ENCODE measurements around the gene BAIAP2. TPM values are rescaled to one million over a fixed set of nuclear protein-coding genes. Genes with fewer than 3 reads are reported as not detected.
A peak's percentile ranks its signal among the peaks of the same experiment; 100 is the strongest.
"Not testable (repeated sequence)": the region's sequence is repeated elsewhere in the genome, so short reads cannot be mapped to it uniquely, and the experiment has no call there.

Gene BAIAP2
- total RNA-seq, 8 experiments from 2014 or later: 10.2 to 42.0 (median 28.6) TPM

- Histone ChIP-seq H3K27ac (no peak overlapping the region), H3K4me3 (no peak overlapping the region), H3K4me1 (replicated peaks in 1 of 2) (peaks cover 33 to 43% of the 10 kb centered on the region in 2 donors)
- in situ Hi-C loops (cut with MboI; ENCODE audit: low pct_unique_long_range_greater_than_20kb in 2 of 9, low sequenced_read_pairs in 9 of 9, unreplicated experiment in 9 of 9): loop anchor here in 2 of 9 experiments (25.0 kb wide), 1 partner anchor 88 kb away; the partner anchor contains the start of gene CHMP6 (in 2 of the 2)
- peak in 1 of 8 experiments; percentile 59 for ATAC-seq (replicated peaks in 6 of 8)
- 40 to 100% (median 64%) methylated on average over 1 to 4 of the region's 8 CpGs; no CpG with 5 or more reads in 6 of the 10 experiments for WGBS, 10 experiments
These were observed 39.9 kb downstream of the BAIAP2 start for GRCh38 chr17:81074875-81075274.

- H3K27ac ChIP-seq: peak overlapping the region; percentile 8 to 72
- 79 to 94% (median 85%) methylated on average over 1 to 3 of the region's 17 CpGs; no CpG with 5 or more reads in 6 of the 10 experiments for WGBS, 10 experiments
- H3K4me1 ChIP-seq (replicated peaks in 1 of 2): peaks cover 32 to 46% of the 10 kb centered on the region in 2 donors
- in situ Hi-C loops (cut with MboI; ENCODE audit: low pct_unique_long_range_greater_than_20kb in 2 of 9, low sequenced_read_pairs in 9 of 9, unreplicated experiment in 9 of 9): loop anchor here in 2 of 9 experiments (25.0 kb wide), 1 partner anchor 88 kb away; the partner anchor contains the start of gene CHMP6 (in 2 of the 2)
- no peak for ATAC-seq (replicated peaks in 6 of 8)
- H3K4me3 ChIP-seq: no peak overlapping the region
These were observed 40.4 kb downstream of the BAIAP2 start for GRCh38 chr17:81075307-81075706.

GRCh38 chr17:81076141-81076679, 41.3 kb downstream of the BAIAP2 start:
- ATAC-seq (replicated peaks in 6 of 8): peak in 6 of 8 experiments; percentile 19 to 72 (median 61)
- in situ Hi-C loops (cut with MboI; ENCODE audit: low pct_unique_long_range_greater_than_20kb in 2 of 9, low sequenced_read_pairs in 9 of 9, unreplicated experiment in 9 of 9): loop anchor here in 2 of 9 experiments (25.0 kb wide), 1 partner anchor 89 kb away; the partner anchor contains the start of gene CHMP6 (in 2 of the 2)
- peaks cover 23 to 39% of the 10 kb centered on the region in 2 donors for H3K4me1 ChIP-seq (replicated peaks in 1 of 2)
- 38 to 100% (median 73%) methylated on average over 1 to 7 of the region's 14 CpGs; no CpG with 5 or more reads in 4 of the 10 experiments for WGBS, 10 experiments
- no peak overlapping the region for H3K4me3 ChIP-seq
- peak overlapping the region; percentile 24 to 72 for H3K27ac ChIP-seq

- ATAC-seq (replicated peaks in 6 of 8); H3K4me3 ChIP-seq; H3K27ac ChIP-seq: not testable (repeated sequence)
- H3K4me1 ChIP-seq (replicated peaks in 1 of 2): peaks cover 27 to 36% of the 10 kb centered on the region in 2 donors
- in situ Hi-C loops (cut with MboI; ENCODE audit: low pct_unique_long_range_greater_than_20kb in 2 of 9, low sequenced_read_pairs in 9 of 9, unreplicated experiment in 9 of 9): loop anchor here in 2 of 9 experiments (25.0 kb wide), 1 partner anchor 91 kb away; the partner anchor contains the start of gene CHMP6 (in 2 of the 2)
- WGBS, 10 experiments: 80% methylated on average over 1 to 2 of the region's 45 CpGs; no CpG with 5 or more reads in 7 of the 10 experiments
These were observed 43.3 kb downstream of the BAIAP2 start for GRCh38 chr17:81078026-81078913.

GRCh38 chr17:81080019-81080418, 45.1 kb downstream of the BAIAP2 start:
- no peak overlapping the region for H3K4me3 ChIP-seq
- no CpG with 5 or more reads among the region's 19 CpGs for WGBS, 10 experiments
- in situ Hi-C loops (cut with MboI; ENCODE audit: low pct_unique_long_range_greater_than_20kb in 2 of 9, low sequenced_read_pairs in 9 of 9, unreplicated experiment in 9 of 9): loop anchor here in 2 of 9 experiments (25.0 kb wide), 1 partner anchor 93 kb away; the partner anchor contains the start of gene CHMP6 (in 2 of the 2)
- H3K27ac ChIP-seq: peak overlapping the region in 1 of 2 donors; percentile 39
- ATAC-seq (replicated peaks in 6 of 8): peak in 4 of 8 experiments; percentile 6 to 34 (median 14)
- H3K4me1 ChIP-seq (replicated peaks in 1 of 2): peaks cover 28% of the 10 kb centered on the region in 2 donors

- in situ Hi-C loops (cut with MboI; ENCODE audit: low pct_unique_long_range_greater_than_20kb in 2 of 9, low sequenced_read_pairs in 9 of 9, unreplicated experiment in 9 of 9): loop anchor here in 2 of 9 experiments (25.0 kb wide), 1 partner anchor 94 kb away; the partner anchor contains the start of gene CHMP6 (in 2 of the 2)
- WGBS, 10 experiments: 40 to 100% (median 95%) methylated on average over 1 to 4 of the region's 33 CpGs; no CpG with 5 or more reads in 6 of the 10 experiments
- Histone ChIP-seq H3K4me3 (no peak overlapping the region), H3K27ac (no peak overlapping the region), H3K4me1 (replicated peaks in 1 of 2) (peaks cover 15% of the 10 kb centered on the region in 2 donors)
- no peak for ATAC-seq (replicated peaks in 6 of 8)
These were observed 46.5 kb downstream of the BAIAP2 start for GRCh38 chr17:81081222-81082176.

GRCh38 chr17:81082177-81083073, 47.5 kb downstream of the BAIAP2 start:
- peak in 1 of 8 experiments; percentile 1 for ATAC-seq (replicated peaks in 6 of 8)
- no peak overlapping the region for H3K4me3 ChIP-seq
- 75 to 100% (median 98%) methylated on average over 1 to 7 of the region's 33 CpGs; no CpG with 5 or more reads in 5 of the 10 experiments for WGBS, 10 experiments
- H3K4me1 ChIP-seq (replicated peaks in 1 of 2): peaks cover 11 to 15% of the 10 kb centered on the region in 2 donors
- peak overlapping the region in 1 of 2 donors; percentile 51 for H3K27ac ChIP-seq
- in situ Hi-C loops (cut with MboI; ENCODE audit: low pct_unique_long_range_greater_than_20kb in 2 of 9, low sequenced_read_pairs in 9 of 9, unreplicated experiment in 9 of 9): loop anchor here in 2 of 9 experiments (25.0 kb wide), 1 partner anchor 95 kb away; the partner anchor contains the start of gene CHMP6 (in 2 of the 2)

- H3K4me3 ChIP-seq: no peak overlapping the region
- WGBS, 10 experiments: 60 to 94% (median 77%) methylated on average over 1 to 11 of the region's 27 CpGs; no CpG with 5 or more reads in 4 of the 10 experiments
- H3K4me1 ChIP-seq (replicated peaks in 1 of 2): peaks cover 11 to 15% of the 10 kb centered on the region in 2 donors
- in situ Hi-C loops (cut with MboI; ENCODE audit: low pct_unique_long_range_greater_than_20kb in 2 of 9, low sequenced_read_pairs in 9 of 9, unreplicated experiment in 9 of 9): loop anchor here in 2 of 9 experiments (25.0 kb wide), 1 partner anchor 96 kb away; the partner anchor contains the start of gene CHMP6 (in 2 of the 2)
- ATAC-seq (replicated peaks in 6 of 8): peak in 3 of 8 experiments; percentile 58 to 89 (median 69)
- H3K27ac ChIP-seq: peak overlapping the region in 1 of 2 donors; percentile 51
These were observed 48.3 kb downstream of the BAIAP2 start for GRCh38 chr17:81083125-81083765.

- 60 to 96% (median 85%) methylated on average over 1 to 9 of the region's 26 CpGs; no CpG with 5 or more reads in 4 of the 10 experiments for WGBS, 10 experiments
- in situ Hi-C loops (cut with MboI; ENCODE audit: low pct_unique_long_range_greater_than_20kb in 2 of 9, low sequenced_read_pairs in 9 of 9, unreplicated experiment in 9 of 9): loop anchor here in 2 of 9 experiments (25.0 kb wide), 1 partner anchor 98 kb away; the partner anchor contains the start of gene CHMP6 (in 2 of the 2)
- Histone ChIP-seq H3K4me3 (no peak overlapping the region), H3K4me1 (replicated peaks in 1 of 2) (peaks cover 11 to 18% of the 10 kb centered on the region in 2 donors), H3K27ac (peak overlapping the region; percentile 17 to 69)
- ATAC-seq (replicated peaks in 6 of 8): peak in 4 of 8 experiments; percentile 12 to 67 (median 36)
These were observed 49.9 kb downstream of the BAIAP2 start for GRCh38 chr17:81084680-81085419.

- 70 to 100% (median 100%) methylated on average over 2 to 5 of the region's 20 CpGs; no CpG with 5 or more reads in 5 of the 10 experiments for WGBS, 10 experiments
- no peak overlapping the region for H3K27ac ChIP-seq
- H3K4me1 ChIP-seq (replicated peaks in 1 of 2): peaks cover 5 to 22% of the 10 kb centered on the region in 2 donors
- no peak for ATAC-seq (replicated peaks in 6 of 8)
- in situ Hi-C loops (cut with MboI; ENCODE audit: low pct_unique_long_range_greater_than_20kb in 2 of 9, low sequenced_read_pairs in 9 of 9, unreplicated experiment in 9 of 9): loop anchor here in 2 of 9 experiments (25.0 kb wide), 1 partner anchor 98 kb away; the partner anchor contains the start of gene CHMP6 (in 2 of the 2)
- no peak overlapping the region for H3K4me3 ChIP-seq
These were observed 50.5 kb downstream of the BAIAP2 start for GRCh38 chr17:81085420-81085911.

Measured in motor neuron (in vitro differentiated cells).